GM18508 (cell line): ENCODE data around the gene IFIH1.

ENCODE experiments used
- ATAC-seq: cut with Tn5 transposase; IDR thresholded peaks from one replicate; pipeline ENCODE4 v1.9.1; 2021; ENCODE audit warnings: moderate number of reproducible peaks; ENCODE audit not compliant: insufficient read depth, unreplicated experiment

Gene IFIH1

DNA sequence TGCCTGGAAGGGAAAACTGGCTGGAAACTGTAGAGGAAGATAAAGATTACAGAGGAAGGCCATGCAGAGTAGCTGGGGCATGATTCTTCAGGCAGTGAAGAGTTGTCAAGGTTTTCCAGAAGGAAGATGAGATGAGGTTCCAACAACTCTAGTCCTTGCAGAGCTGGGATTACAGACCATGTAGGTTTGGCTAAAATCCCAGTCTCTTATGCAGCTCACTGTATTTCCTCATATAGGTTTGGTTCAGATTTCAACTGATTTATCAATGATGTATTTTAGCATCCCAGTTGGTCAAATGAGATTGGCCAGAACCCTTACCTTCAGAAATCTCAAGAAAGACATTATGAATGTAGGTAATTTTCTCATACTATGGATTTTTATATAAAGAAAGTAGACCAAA, 91.6 kb downstream of the IFIH1 start:
- ATAC-seq: no peak

DNA sequence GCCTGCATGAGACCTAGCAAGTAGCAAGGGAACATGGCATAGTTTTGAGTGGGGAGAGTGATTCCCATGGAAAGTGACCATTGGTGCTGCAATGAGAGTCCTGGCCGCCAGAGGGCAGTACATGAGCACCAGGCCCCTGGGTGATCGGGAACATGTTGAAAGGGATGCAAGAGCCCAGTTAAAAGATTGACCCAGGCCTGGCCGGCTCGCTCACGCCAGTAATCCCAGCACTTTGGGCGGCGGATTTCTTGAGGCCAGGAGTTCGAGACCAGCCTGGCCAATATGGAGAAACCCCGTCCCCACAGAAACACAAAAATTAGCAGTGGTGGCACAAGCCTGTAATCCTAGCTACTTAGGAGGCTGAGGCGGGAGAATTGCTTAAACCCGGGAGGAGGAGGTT, 97.4 kb downstream of the IFIH1 start:
- ATAC-seq: peak; percentile 92

DNA sequence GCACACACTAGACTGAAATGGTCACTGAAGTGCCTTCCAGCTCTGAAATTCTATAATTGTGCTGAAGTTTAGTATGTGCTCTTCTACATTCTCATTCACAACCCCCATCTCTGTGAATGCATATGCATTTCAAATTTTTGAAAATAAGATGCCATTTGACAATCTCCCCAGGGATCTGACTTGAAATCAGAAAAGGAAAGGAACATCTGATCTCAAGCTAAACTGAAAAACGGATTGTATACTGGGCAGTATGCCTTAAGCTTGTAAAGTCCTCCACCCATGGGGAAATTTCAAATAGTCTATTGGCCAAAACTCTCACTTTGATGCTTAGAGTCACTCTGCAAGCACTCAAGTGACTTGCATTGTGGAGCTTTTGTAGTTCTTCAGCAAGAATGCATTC, 98.1 kb downstream of the IFIH1 start:
- no peak for ATAC-seq

DNA sequence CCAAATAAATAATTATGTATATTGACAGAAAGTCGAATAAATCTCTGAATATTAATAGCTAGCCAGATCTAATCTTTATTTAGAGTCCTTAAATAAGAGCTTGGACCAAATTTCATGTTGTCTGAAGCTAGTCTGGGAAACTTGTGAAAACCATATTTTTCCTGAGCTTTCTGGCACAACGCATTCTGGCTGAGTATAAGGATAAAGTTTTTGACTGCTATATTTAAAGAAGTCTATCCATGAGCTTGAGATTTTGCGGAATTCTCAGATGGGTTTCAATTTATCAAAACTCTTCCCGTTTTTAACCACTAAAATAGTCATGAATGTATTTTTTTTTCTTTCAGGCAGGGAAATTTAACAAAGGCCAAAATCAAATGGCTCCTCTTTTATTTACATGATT, 99.1 kb downstream of the IFIH1 start:
- ATAC-seq: no peak

DNA sequence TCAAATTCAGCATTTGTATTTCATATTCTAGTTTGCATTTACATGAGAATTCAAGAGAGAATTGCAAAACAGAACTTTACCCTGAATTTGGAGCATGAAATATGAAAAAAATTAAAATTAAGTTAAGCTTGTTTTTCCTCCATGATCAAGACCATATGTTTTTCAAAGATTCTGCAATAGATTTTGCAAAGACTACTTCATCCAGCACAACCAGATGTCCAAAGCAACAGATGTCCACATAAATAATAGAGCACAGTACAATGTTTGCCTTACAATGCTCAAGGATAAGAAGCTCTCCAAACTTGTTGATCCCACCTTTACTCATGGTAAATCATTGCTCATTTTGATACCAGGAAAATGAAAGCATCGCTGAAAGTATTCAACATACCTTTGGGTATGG, 100.9 kb downstream of the IFIH1 start:
- ATAC-seq: no peak
